GM10847 (cell line): ENCODE measurements around the gene PDE7B.

Experiments used
- POLR2A ChIP-seq: IDR thresholded peaks from 2 replicates; pipeline ENCODE4 v1.6.1; 2011; ENCODE audit not compliant: insufficient read length; ENCODE audit errors: extremely low read depth

The PDE7B gene

GRCh38 chr6:135902756-135903331 lies 51.3 kb downstream of the PDE7B start:
- TF ChIP-seq POLR2A, result no peak

GRCh38 chr6:135904666-135905065 lies 53.2 kb downstream of the PDE7B start:
- TF ChIP-seq POLR2A, result no peak

GRCh38 chr6:135905604-135906300 lies 54.3 kb downstream of the PDE7B start:
- TF ChIP-seq POLR2A, result no peak

GRCh38 chr6:135906542-135906941 lies 55.0 kb downstream of the PDE7B start:
- TF ChIP-seq POLR2A, result no peak

- no peak for TF ChIP-seq POLR2A
These were observed 55.5 kb downstream of the PDE7B start for GRCh38 chr6:135906972-135907465.

- TF ChIP-seq POLR2A, result no peak
These were observed 58.4 kb downstream of the PDE7B start for GRCh38 chr6:135909737-135910387.

GRCh38 chr6:135910790-135911618 lies 59.5 kb downstream of the PDE7B start:
- no peak for TF ChIP-seq POLR2A

GRCh38 chr6:135913785-135914184 lies 62.3 kb downstream of the PDE7B start:
- TF ChIP-seq POLR2A, result no peak

- no peak for TF ChIP-seq POLR2A
These were observed 67.5 kb downstream of the PDE7B start for GRCh38 chr6:135919026-135919425.

GRCh38 chr6:135920689-135921088 lies 69.2 kb downstream of the PDE7B start:
- TF ChIP-seq POLR2A, result no peak

- no peak for TF ChIP-seq POLR2A
These were observed 69.7 kb downstream of the PDE7B start for GRCh38 chr6:135921188-135921587.

GRCh38 chr6:135922174-135922573 lies 70.7 kb downstream of the PDE7B start:
- TF ChIP-seq POLR2A, result no peak

- no peak for TF ChIP-seq POLR2A
These were observed 71.2 kb downstream of the PDE7B start for GRCh38 chr6:135922746-135923145.

GRCh38 chr6:135932651-135933050 lies 81.2 kb downstream of the PDE7B start:
- TF ChIP-seq POLR2A, result no peak

- TF ChIP-seq POLR2A, result no peak
These were observed 84.6 kb downstream of the PDE7B start for GRCh38 chr6:135935941-135936601.
